Cardiac muscle cell (in vitro differentiated cells and primary cell): ENCODE data around the gene SH3BGRL. TPM values are rescaled to one million over a fixed set of nuclear protein-coding genes. Genes with fewer than 3 reads are reported as not detected.
A peak's percentile ranks its signal among the peaks of the same experiment; 100 is the strongest.

Source experiments
- DNase-seq, 2 donors: peaks; one replicate each; pipeline versions ENCODE4 v3.0.0 to v3.0.0-alpha.2; 2010 to 2017; ENCODE audit warnings: low read depth in 1 of 2, low spot score in 1 of 2
- H3K27ac ChIP-seq: fragments of 200-600 bp; sonication (generic); 2 replicates; pipeline ENCODE4 v1.5.1; 2016
- H3K27me3 ChIP-seq: fragments of 200-600 bp; sonication (generic); 2 replicates; pipeline ENCODE4 v1.6.0; 2016; ENCODE audit warnings: control low read depth
- H3K36me3 ChIP-seq: fragments of 200-600 bp; sonication (generic); 2 replicates; pipeline ENCODE4 v1.5.1; 2016; ENCODE audit warnings: control low read depth
- H3K4me1 ChIP-seq: fragments of 200-600 bp; sonication (generic); 2 replicates; pipeline ENCODE4 v1.8.1; 2017; ENCODE audit warnings: low read depth, mild to moderate bottlenecking, mixed run types
- H3K4me3 ChIP-seq: fragments of 200-600 bp; sonication (generic); 2 replicates; pipeline ENCODE4 v1.5.1; 2016; ENCODE audit warnings: mild to moderate bottlenecking
- H3K9me3 ChIP-seq: fragments of 200-600 bp; sonication (generic); 2 replicates; pipeline ENCODE4 v1.5.1; 2017; ENCODE audit warnings: low read depth, mild to moderate bottlenecking, control low read depth
- polyA plus RNA-seq: library from polyadenylated mRNA; unstranded; fragments of >200 nt; fragmentation: Nextera tagmentation; extraction: Ambion mirVana; gene quantifications from 2 replicates; pipeline ENCODE4 v1.2.1, GENCODE V29; 2016
- total RNA-seq: library from RNA; depleted of rRNA; stranded (reverse); fragments of >200 nt; gene quantifications from 2 replicates; pipeline ENCODE4 v1.2.3, GENCODE V29; 2016
- TF ChIP-seq, protein P1 (sequence below): IDR thresholded peaks from 2 replicates; pipeline ENCODE4 v1.5.1; 2012; ENCODE audit warnings: low read depth, mild to moderate bottlenecking, low read length

SH3BGRL gene
- total and polyA plus RNA-seq, 2 experiments from 2014 or later: 98.1 to 181 TPM

DNA sequence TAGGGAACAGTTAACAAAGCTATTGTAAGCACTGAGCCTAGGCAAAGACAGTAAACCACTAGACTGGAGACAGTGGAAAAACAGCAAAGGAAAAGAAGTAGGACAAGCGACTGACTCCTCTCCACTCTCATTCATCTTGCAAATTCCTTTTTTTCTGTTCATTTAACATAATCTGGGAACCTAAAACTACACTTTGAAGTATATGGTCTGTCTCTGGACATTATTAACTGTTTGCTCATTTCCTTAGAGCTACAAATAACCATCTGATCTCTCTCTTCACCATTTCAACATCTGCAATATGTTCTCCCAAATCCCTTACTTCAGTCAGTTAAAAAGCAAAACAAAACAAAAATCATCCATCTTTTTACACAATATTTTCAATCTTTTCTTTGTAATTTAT lies 831 bp upstream of the SH3BGRL start:
- Histone ChIP-seq H3K9me3 (no peaks in the 10 kb centered on the region), H3K36me3 (no peaks in the 10 kb centered on the region), H3K27me3 (no peaks in the 10 kb centered on the region), H3K4me3 (peak overlapping the region; percentile 91), H3K27ac (peak overlapping the region; percentile 94), H3K4me1 (no peaks in the 10 kb centered on the region)
- peak in 1 of 2 donors; percentile 11 for DNase-seq
- TF ChIP-seq, protein P1, sequence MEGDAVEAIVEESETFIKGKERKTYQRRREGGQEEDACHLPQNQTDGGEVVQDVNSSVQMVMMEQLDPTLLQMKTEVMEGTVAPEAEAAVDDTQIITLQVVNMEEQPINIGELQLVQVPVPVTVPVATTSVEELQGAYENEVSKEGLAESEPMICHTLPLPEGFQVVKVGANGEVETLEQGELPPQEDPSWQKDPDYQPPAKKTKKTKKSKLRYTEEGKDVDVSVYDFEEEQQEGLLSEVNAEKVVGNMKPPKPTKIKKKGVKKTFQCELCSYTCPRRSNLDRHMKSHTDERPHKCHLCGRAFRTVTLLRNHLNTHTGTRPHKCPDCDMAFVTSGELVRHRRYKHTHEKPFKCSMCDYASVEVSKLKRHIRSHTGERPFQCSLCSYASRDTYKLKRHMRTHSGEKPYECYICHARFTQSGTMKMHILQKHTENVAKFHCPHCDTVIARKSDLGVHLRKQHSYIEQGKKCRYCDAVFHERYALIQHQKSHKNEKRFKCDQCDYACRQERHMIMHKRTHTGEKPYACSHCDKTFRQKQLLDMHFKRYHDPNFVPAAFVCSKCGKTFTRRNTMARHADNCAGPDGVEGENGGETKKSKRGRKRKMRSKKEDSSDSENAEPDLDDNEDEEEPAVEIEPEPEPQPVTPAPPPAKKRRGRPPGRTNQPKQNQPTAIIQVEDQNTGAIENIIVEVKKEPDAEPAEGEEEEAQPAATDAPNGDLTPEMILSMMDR: no peak

DNA sequence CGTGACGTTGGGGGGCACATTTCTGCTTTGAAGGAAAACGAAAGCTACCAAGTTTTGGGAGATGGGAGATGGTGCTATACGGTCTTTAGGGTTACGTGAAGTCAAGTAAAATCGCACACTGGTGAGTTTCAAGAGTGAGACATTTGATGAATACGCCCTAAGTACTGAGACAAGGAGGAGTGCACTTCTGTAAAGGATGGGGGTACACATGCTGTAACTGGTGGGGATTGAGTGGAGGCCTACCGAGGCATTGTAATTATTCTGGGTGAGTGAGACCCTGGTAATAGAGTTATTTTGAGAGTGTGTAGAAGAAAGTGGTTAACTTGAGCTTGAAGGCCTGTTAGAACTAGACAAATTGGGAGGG lies 536 bp downstream of the SH3BGRL start:
- TF ChIP-seq, protein P1: no peak
- Histone ChIP-seq H3K4me1 (no peaks in the 10 kb centered on the region), H3K36me3 (no peaks in the 10 kb centered on the region), H3K9me3 (no peaks in the 10 kb centered on the region), H3K4me3 (peak overlapping the region; percentile 91), H3K27ac (peak overlapping the region; percentile 94), H3K27me3 (no peaks in the 10 kb centered on the region)
- no peak for DNase-seq

DNA sequence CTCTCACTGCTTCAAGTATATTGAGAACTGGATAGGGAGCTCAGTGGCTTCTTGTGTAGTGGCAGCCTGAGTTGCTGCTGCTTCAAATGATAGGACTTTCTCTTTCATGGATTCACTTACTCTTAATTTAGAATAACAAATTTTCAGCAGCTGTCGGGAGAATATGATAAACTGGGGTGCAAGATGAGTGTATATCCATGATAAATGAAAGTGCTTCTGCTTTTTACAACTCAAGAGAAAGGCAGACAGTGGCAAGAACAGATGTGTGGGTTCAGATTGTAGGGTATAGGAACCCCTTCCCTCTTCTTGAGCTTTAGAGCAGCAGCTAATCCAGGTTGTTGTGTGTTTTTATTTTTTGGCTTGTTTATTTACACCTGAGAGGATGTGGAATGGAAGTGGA lies 1.0 kb downstream of the SH3BGRL start:
- Histone ChIP-seq H3K27me3 (no peaks in the 10 kb centered on the region), H3K27ac (peak overlapping the region; percentile 94), H3K4me3 (peak overlapping the region; percentile 91), H3K4me1 (no peaks in the 10 kb centered on the region), H3K36me3 (no peaks in the 10 kb centered on the region), H3K9me3 (no peaks in the 10 kb centered on the region)
- DNase-seq: no peak
- TF ChIP-seq, protein P1: no peak

DNA sequence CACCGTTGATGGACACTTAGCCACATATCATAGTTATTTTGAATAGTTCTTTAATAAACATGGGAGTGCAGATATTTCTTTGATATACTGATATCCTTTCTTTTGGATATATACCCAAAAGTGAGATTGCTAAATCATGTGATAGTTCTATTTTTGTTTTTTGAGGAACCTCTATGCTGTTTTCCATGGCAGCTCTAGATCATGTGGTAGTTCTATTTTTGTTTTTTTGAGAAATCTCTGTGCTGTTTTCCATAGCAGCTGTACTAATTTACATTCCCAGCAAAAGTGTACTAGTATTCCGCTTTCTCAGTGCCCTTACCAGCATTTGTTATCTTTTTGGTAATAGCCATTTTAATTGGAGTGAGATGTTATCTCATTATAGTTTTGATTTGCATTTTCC lies 3.6 kb downstream of the SH3BGRL start:
- no peak for DNase-seq
- Histone ChIP-seq H3K27ac (no peak overlapping the region), H3K36me3 (no peaks in the 10 kb centered on the region), H3K4me1 (no peaks in the 10 kb centered on the region), H3K4me3 (no peak overlapping the region), H3K9me3 (no peaks in the 10 kb centered on the region), H3K27me3 (no peaks in the 10 kb centered on the region)
- TF ChIP-seq, protein P1: no peak

DNA sequence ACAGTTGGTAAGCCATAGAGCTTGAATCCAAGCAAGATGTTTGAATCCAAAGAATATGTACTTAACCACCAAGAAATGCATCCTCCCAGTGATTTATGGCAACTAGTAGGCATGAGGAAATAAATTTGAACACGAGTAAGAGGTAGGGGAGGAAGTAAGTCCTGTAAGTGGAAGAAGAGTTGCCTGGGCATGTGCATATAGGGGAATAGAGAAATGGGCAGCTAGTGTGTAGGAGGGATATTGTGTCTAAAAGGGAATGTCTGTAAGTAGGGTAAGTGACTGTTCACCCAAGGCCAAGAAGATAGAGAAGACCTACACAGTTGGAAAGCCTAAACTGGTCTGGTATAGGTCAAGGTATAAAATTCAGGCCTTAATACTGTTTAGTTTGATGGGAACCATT lies 4.6 kb downstream of the SH3BGRL start:
- Histone ChIP-seq H3K27me3 (no peaks in the 10 kb centered on the region), H3K9me3 (no peaks in the 10 kb centered on the region), H3K36me3 (no peaks in the 10 kb centered on the region), H3K27ac (no peak overlapping the region), H3K4me1 (no peaks in the 10 kb centered on the region), H3K4me3 (no peak overlapping the region)
- no peak for DNase-seq
- TF ChIP-seq, protein P1: no peak

DNA sequence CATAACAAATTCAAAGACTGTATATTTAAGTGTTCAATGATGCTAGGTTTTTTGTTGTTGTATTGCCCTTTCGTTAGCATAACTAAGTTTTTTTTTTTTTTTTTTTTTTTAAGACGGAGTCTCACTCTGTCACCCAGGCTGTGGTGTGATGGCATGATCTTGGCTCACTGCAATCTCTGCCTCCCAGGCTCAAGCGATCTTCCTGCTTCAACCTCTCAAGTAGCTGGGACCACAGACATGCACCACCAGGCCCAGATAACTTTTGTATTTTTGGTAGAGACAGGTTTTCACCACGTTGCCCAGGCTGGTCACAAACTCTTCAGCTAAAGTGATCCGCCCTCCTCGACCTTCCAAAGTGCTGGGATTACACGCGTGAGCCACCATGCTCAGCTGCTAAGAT lies 7.0 kb downstream of the SH3BGRL start:
- Histone ChIP-seq H3K27me3 (no peaks in the 10 kb centered on the region), H3K4me3 (no peak overlapping the region), H3K27ac (no peak overlapping the region), H3K9me3 (no peaks in the 10 kb centered on the region), H3K4me1 (no peaks in the 10 kb centered on the region), H3K36me3 (no peaks in the 10 kb centered on the region)
- DNase-seq: no peak
- TF ChIP-seq, protein P1: no peak
